Measurements from ENCODE around the gene SLC29A3.

SLC29A3 gene

DNA sequence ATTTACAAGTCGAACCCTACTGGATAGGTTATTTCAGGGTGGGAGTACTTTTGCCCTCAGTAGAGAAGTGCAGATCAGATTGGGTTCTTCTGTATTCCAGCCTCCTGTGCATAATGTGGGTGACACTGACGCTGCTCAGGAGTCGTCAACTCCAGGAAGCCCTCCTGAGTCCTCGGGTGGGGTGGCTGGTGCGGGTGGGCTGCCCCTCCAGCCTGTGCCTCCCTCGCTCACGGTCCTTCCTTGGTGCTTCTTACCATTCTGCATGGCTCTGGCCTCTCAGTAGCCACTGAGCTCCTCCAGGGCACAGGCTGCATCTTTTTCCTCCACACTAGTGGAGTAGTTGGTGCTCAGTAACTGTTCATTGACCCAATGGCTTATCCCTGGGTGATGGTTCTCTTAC is 82.0 kb downstream of the SLC29A3 start:
- in situ Hi-C loops (cut with MboI; ENCODE audit: low sequenced_read_pairs, unreplicated experiment) = no loop called here
- no peak for DNase-seq (ENCODE audit: low spot score)
- TF ChIP-seq, protein P1, sequence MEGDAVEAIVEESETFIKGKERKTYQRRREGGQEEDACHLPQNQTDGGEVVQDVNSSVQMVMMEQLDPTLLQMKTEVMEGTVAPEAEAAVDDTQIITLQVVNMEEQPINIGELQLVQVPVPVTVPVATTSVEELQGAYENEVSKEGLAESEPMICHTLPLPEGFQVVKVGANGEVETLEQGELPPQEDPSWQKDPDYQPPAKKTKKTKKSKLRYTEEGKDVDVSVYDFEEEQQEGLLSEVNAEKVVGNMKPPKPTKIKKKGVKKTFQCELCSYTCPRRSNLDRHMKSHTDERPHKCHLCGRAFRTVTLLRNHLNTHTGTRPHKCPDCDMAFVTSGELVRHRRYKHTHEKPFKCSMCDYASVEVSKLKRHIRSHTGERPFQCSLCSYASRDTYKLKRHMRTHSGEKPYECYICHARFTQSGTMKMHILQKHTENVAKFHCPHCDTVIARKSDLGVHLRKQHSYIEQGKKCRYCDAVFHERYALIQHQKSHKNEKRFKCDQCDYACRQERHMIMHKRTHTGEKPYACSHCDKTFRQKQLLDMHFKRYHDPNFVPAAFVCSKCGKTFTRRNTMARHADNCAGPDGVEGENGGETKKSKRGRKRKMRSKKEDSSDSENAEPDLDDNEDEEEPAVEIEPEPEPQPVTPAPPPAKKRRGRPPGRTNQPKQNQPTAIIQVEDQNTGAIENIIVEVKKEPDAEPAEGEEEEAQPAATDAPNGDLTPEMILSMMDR (IDR thresholded peaks at IDR 0.05; ENCODE audit: borderline replicate concordance, control extremely low read depth, extremely low read depth, insufficient read depth, missing control alignments) = no peak

GRCh38 chr10:71402005-71402404 is 82.9 kb downstream of the SLC29A3 start:
- TF ChIP-seq, protein P1 (IDR thresholded peaks at IDR 0.05; ENCODE audit: borderline replicate concordance, control extremely low read depth, extremely low read depth, insufficient read depth, missing control alignments) = no peak
- DNase-seq (ENCODE audit: low spot score) = no peak
- in situ Hi-C loops (cut with MboI; ENCODE audit: low sequenced_read_pairs, unreplicated experiment) = no loop called here

- TF ChIP-seq, protein P1 (IDR thresholded peaks at IDR 0.05; ENCODE audit: borderline replicate concordance, control extremely low read depth, extremely low read depth, insufficient read depth, missing control alignments) = no peak
- in situ Hi-C loops (cut with MboI; ENCODE audit: low sequenced_read_pairs, unreplicated experiment) = no loop called here
- DNase-seq (ENCODE audit: low spot score) = no peak
These were observed 85.6 kb downstream of the SLC29A3 start for GRCh38 chr10:71404503-71405295.

DNA sequence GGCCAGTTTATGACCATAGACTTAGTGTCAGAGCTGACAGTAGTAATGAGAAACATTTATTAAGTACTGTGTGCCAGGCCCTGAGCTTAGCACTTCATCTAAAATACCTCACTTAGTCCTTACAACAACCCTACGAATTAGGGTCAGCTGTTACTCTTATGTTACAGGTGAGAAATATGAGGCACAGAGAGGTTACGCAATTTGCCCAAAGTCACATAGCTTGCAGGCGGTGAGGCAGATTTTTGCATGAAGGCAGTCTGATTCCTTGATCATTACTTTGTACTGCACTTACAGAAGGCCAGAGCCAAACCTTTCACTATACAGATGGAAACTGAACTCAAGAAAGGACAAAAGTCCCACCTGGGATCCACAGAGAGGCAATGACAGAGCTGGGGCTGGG is 87.8 kb downstream of the SLC29A3 start:
- DNase-seq (ENCODE audit: low spot score) = no peak
- in situ Hi-C loops (cut with MboI; ENCODE audit: low sequenced_read_pairs, unreplicated experiment) = no loop called here
- TF ChIP-seq, protein P1 (IDR thresholded peaks at IDR 0.05; ENCODE audit: borderline replicate concordance, control extremely low read depth, extremely low read depth, insufficient read depth, missing control alignments) = no peak

- in situ Hi-C loops (cut with MboI; ENCODE audit: low sequenced_read_pairs, unreplicated experiment) = no loop called here
- DNase-seq (ENCODE audit: low spot score) = no peak
- TF ChIP-seq, protein P1 (IDR thresholded peaks at IDR 0.05; ENCODE audit: borderline replicate concordance, control extremely low read depth, extremely low read depth, insufficient read depth, missing control alignments) = no peak
These were observed 89.6 kb downstream of the SLC29A3 start for GRCh38 chr10:71408436-71409225.

GRCh38 chr10:71409516-71410104 is 90.6 kb downstream of the SLC29A3 start:
- TF ChIP-seq, protein P1 (IDR thresholded peaks at IDR 0.05; ENCODE audit: borderline replicate concordance, control extremely low read depth, extremely low read depth, insufficient read depth, missing control alignments) = no peak
- DNase-seq (ENCODE audit: low spot score) = no peak
- in situ Hi-C loops (cut with MboI; ENCODE audit: low sequenced_read_pairs, unreplicated experiment) = no loop called here

All from GM13976 (cell line).